Osteocyte (in vitro differentiated cells): ENCODE measurements around the gene ANKRD27. TPM values are rescaled to one million over a fixed set of nuclear protein-coding genes. Genes with fewer than 3 reads are reported as not detected.

Experiments
- DNase-seq: peaks from one replicate; pipeline ENCODE4 v3.0.0; 2021; ENCODE audit warnings: mixed read lengths; ENCODE audit not compliant: unreplicated experiment; ENCODE audit errors: extremely low spot score
- H3K27ac Mint-ChIP-seq: one replicate; pipeline ENCODE4 v1.8.0; 2021; ENCODE audit warnings: mild to moderate bottlenecking, mixed read lengths; ENCODE audit not compliant: unreplicated experiment
- H3K27me3 Mint-ChIP-seq: one replicate; pipeline ENCODE4 v1.8.0; 2021; ENCODE audit warnings: mixed read lengths; ENCODE audit not compliant: unreplicated experiment
- H3K36me3 Mint-ChIP-seq: one replicate; pipeline ENCODE4 v1.8.0; 2021; ENCODE audit warnings: mixed read lengths; ENCODE audit not compliant: unreplicated experiment
- H3K4me1 Mint-ChIP-seq: one replicate; pipeline ENCODE4 v1.8.0; 2021; ENCODE audit warnings: mixed read lengths; ENCODE audit not compliant: unreplicated experiment
- H3K4me3 Mint-ChIP-seq: one replicate; pipeline ENCODE4 v1.8.0; 2021; ENCODE audit warnings: mild to moderate bottlenecking, moderate library complexity, mixed read lengths; ENCODE audit not compliant: unreplicated experiment
- H3K9me3 Mint-ChIP-seq: one replicate; pipeline ENCODE4 v1.8.0; 2021; ENCODE audit warnings: mixed read lengths; ENCODE audit not compliant: unreplicated experiment
- CTCF ChIP-seq: fragments of 200-600 bp; sonication (generic); IDR thresholded peaks from 2 replicates; pipeline ENCODE4 v1.5.0; 2021; ENCODE audit warnings: antibody characterized with exemption, mild to moderate bottlenecking, moderate library complexity
- total RNA-seq: library from RNA; stranded (reverse); gene quantifications from 2 replicates; pipeline ENCODE4 v1.2.1, GENCODE V29; 2021

Gene ANKRD27
- total RNA-seq, 1 donor from 2014 or later: 24.1 TPM

- no peak overlapping the region for H3K27ac Mint-ChIP-seq
- peaks cover 7% of the 10 kb centered on the region for H3K4me1 Mint-ChIP-seq
- H3K9me3 Mint-ChIP-seq: no peaks in the 10 kb centered on the region
- H3K4me3 Mint-ChIP-seq: no peak overlapping the region
- TF ChIP-seq CTCF: no peak
- H3K36me3 Mint-ChIP-seq: peaks cover 40% of the 10 kb centered on the region
- no peak for DNase-seq
- H3K27me3 Mint-ChIP-seq: no peaks in the 10 kb centered on the region
These were observed 60.1 kb downstream of the ANKRD27 start for GRCh38 chr19:32614916-32615315.

- TF ChIP-seq CTCF: no peak
- Mint-ChIP-seq H3K36me3 (peaks cover 38% of the 10 kb centered on the region), H3K4me1 (peaks cover 7% of the 10 kb centered on the region), H3K9me3 (no peaks in the 10 kb centered on the region), H3K27ac (no peak overlapping the region), H3K4me3 (no peak overlapping the region), H3K27me3 (no peaks in the 10 kb centered on the region)
- no peak for DNase-seq
These were observed 62.0 kb downstream of the ANKRD27 start for GRCh38 chr19:32613008-32613407.

GRCh38 chr19:32611161-32611560 lies 63.8 kb downstream of the ANKRD27 start:
- peaks cover 7% of the 10 kb centered on the region for H3K4me1 Mint-ChIP-seq
- no peak overlapping the region for H3K4me3 Mint-ChIP-seq
- peaks cover 36% of the 10 kb centered on the region for H3K36me3 Mint-ChIP-seq
- no peaks in the 10 kb centered on the region for H3K9me3 Mint-ChIP-seq
- DNase-seq: no peak
- no peaks in the 10 kb centered on the region for H3K27me3 Mint-ChIP-seq
- peak overlapping the region; percentile 47 for H3K27ac Mint-ChIP-seq
- no peak for TF ChIP-seq CTCF

GRCh38 chr19:32607479-32607878 lies 67.5 kb downstream of the ANKRD27 start:
- TF ChIP-seq CTCF: no peak
- H3K27ac Mint-ChIP-seq: no peak overlapping the region
- no peak overlapping the region for H3K4me3 Mint-ChIP-seq
- H3K9me3 Mint-ChIP-seq: no peaks in the 10 kb centered on the region
- no peaks in the 10 kb centered on the region for H3K27me3 Mint-ChIP-seq
- H3K4me1 Mint-ChIP-seq: peaks cover 7% of the 10 kb centered on the region
- DNase-seq: no peak
- peaks cover 19% of the 10 kb centered on the region for H3K36me3 Mint-ChIP-seq

- no peak for TF ChIP-seq CTCF
- Mint-ChIP-seq H3K4me3 (no peak overlapping the region), H3K36me3 (peaks cover 26% of the 10 kb centered on the region), H3K27me3 (no peaks in the 10 kb centered on the region), H3K9me3 (no peaks in the 10 kb centered on the region), H3K27ac (no peak overlapping the region), H3K4me1 (peaks cover 5% of the 10 kb centered on the region)
- DNase-seq: no peak
These were observed 68.7 kb downstream of the ANKRD27 start for GRCh38 chr19:32606289-32606688.
